Mucosa of descending colon (tissue), 3 donors: ENCODE measurements around the gene DNAJB7. TPM values are rescaled to one million over a fixed set of nuclear protein-coding genes. Genes with fewer than 3 reads are reported as not detected.

Experiments used
- ATAC-seq: fragments of 200-7000 bp; cut with Tn5 transposase; one replicate; pipeline ENCODE4 v1.9.1; 2020; ENCODE audit warnings: mild to moderate bottlenecking, moderate library complexity
- DNase-seq, 3 donors: peaks; one replicate each; pipeline ENCODE4 v3.0.0-alpha.2; 2020
- H3K36me3 ChIP-seq: fragments of 200-600 bp; one replicate; pipeline ENCODE4 v1.8.0; 2021; ENCODE audit warnings: low read depth, mild to moderate bottlenecking
- H3K4me1 ChIP-seq: fragments of 200-600 bp; one replicate; pipeline ENCODE4 v1.8.0; 2021; ENCODE audit warnings: low read depth, mild to moderate bottlenecking
- H3K4me3 ChIP-seq: fragments of 200-600 bp; one replicate; pipeline ENCODE4 v1.8.0; 2021; ENCODE audit warnings: mild to moderate bottlenecking
- H3K9me3 ChIP-seq: fragments of 200-600 bp; one replicate; pipeline ENCODE4 v1.8.0; 2021; ENCODE audit warnings: mild to moderate bottlenecking
- CTCF ChIP-seq: fragments of 200-600 bp; IDR thresholded peaks from one replicate; pipeline ENCODE4 v1.8.0; 2022; ENCODE audit warnings: antibody characterized with exemption, mild to moderate bottlenecking
- intact Hi-C, 2 donors: fragments of 100-400 bp; cut with DNase I in 1 of 2; cut with micrococcal nuclease in 1 of 2; formaldehyde crosslinking; loops; one replicate each; pipeline versions ENCODE4 v1.11.0 to v1.11.1; 2022; cut with DNase I, micrococcal nuclease
- microRNA-seq: library from miRNA; unstranded; fragments of <30 nt; microRNA quantifications from one replicate; pipeline ENCODE4, GENCODE V29; 2019
- total RNA-seq, 3 donors: library from RNA; stranded (reverse); fragmentation: NEBNext Ultra II Directional in 2 of 3; extraction: Animal tissue kit (Norgen Biotek cat#: 25700) in 2 of 3; gene quantifications; one replicate each; pipeline versions ENCODE4 v1.2.1 to v1.2.4, GENCODE V29; 2021 to 2023
- donor health status: DM: no; HTN: no; CAD: no; lungs with moderate emphysema.
- donor health status: DM: no; HTN: no; CAD: no.
- donor health status: DM: no; HTN: yes; CAD: no.

The DNAJB7 gene
- total RNA-seq, 3 donors from 2014 or later: 0.14 to 0.90 (median 0.25) TPM

GRCh38 chr22:40819599-40820140, 42.2 kb downstream of the DNAJB7 start:
- Histone ChIP-seq H3K36me3 (no peaks in the 10 kb centered on the region), H3K9me3 (no peaks in the 10 kb centered on the region), H3K4me3 (no peak overlapping the region), H3K4me1 (peaks cover 14% of the 10 kb centered on the region)
- ATAC-seq: peak; percentile 27
- intact Hi-C loops: no loop called here
- no peak for DNase-seq
- no peak for TF ChIP-seq CTCF

- TF ChIP-seq CTCF: peak; percentile 9
- Histone ChIP-seq H3K36me3 (no peaks in the 10 kb centered on the region), H3K4me1 (peaks cover 14% of the 10 kb centered on the region), H3K9me3 (no peaks in the 10 kb centered on the region), H3K4me3 (peak within 1 kb of the TSS; percentile 83)
- peak; percentile 91 to 95 (median 93) for DNase-seq
- intact Hi-C loops: no loop called here
- peak; percentile 98 for ATAC-seq
Observed at GRCh38 chr22:40818747-40819598, 42.9 kb downstream of the DNAJB7 start, which contains the start of gene SLC25A17. SLC25A17 (minus strand) TSS chr22:40819346; CDS start chr22:40819248, 98 bp downstream.

- Histone ChIP-seq H3K4me1 (peaks cover 14% of the 10 kb centered on the region), H3K4me3 (no peak overlapping the region), H3K36me3 (no peaks in the 10 kb centered on the region), H3K9me3 (no peaks in the 10 kb centered on the region)
- TF ChIP-seq CTCF: no peak
- intact Hi-C loops: no loop called here
- DNase-seq: peak in 1 of 3 donors; percentile 55
- ATAC-seq: no peak
Observed at GRCh38 chr22:40818192-40818746, 43.6 kb downstream of the DNAJB7 start.

DNA sequence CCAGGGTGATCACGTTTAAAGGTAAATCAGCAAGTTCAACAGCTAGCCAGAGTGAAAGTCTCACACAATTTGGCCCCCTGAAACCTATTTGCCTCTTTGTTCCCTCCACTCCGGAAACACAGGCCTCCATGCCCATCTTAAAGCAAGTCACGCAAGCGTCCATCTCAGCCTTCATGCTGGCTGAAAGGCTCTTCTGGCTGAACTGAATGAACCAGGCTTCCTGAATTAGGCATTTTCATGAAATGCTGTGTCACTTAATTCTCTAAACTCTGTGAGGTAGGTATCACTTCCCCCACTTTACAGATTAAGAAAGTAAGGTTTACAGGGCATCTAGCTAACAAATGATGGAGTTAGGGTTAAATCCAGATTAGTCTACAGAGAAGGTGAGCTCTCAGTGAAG, 44.2 kb downstream of the DNAJB7 start:
- intact Hi-C loops: no loop called here
- TF ChIP-seq CTCF: no peak
- no peak overlapping the region for H3K4me3 ChIP-seq

DNA sequence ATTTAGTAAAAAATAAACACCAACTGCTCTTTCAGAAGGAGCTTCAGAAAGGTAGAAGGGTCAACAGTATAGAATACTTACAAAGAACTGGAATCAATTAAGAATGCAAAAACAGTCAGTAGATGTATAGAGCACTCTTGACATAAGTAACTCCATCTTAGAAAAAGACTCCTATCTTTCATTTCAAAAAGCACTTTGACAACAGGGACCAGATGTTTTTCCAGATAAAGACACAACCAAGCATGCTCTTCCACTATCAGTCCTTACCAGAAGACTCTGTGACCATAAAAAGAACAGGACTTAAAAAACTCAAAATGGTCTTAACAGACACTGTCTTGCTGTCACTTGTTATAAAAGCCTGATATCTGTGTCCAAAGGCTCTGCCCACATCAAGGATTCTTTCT, 48.0 kb downstream of the DNAJB7 start:
- ATAC-seq (no peak), DNase-seq (no peak)
- TF ChIP-seq CTCF: no peak
- no peaks in the 10 kb centered on the region for H3K36me3 ChIP-seq
- no peak overlapping the region for H3K4me3 ChIP-seq
- no peaks in the 10 kb centered on the region for H3K9me3 ChIP-seq
- H3K4me1 ChIP-seq: peaks cover 8% of the 10 kb centered on the region
- intact Hi-C loops: no loop called here

More for the DNA sequence above, 44.2 kb downstream of the DNAJB7 start:
- Histone ChIP-seq H3K4me1 (peaks cover 14% of the 10 kb centered on the region), H3K9me3 (no peaks in the 10 kb centered on the region), H3K36me3 (no peaks in the 10 kb centered on the region)
- no peak for DNase-seq
- no peak for ATAC-seq

Small RNA genes within 50 kb of the gene (microRNA-seq; reads per million reads assigned to microRNA genes)
- gene MIR4766: not detected

Other genes with a start within 250 kb of the DNAJB7 start
- gene MRTFA, start 225.4 kb downstream of the DNAJB7 start, total RNA-seq: 10 to 100 TPM; 32.4 to 45.3 (median 35.0) TPM
- under 1 TPM in 1 of 3 donors, not detected in 2; 0.41 TPM for gene MCHR1, start 182.6 kb downstream of the DNAJB7 start, total RNA-seq
- gene SLC25A17, start 42.8 kb downstream of the DNAJB7 start, total RNA-seq: 10 to 100 TPM in 2 of 3 donors, 1 to 10 TPM in 1; 8.7 to 12.1 (median 11.9) TPM
- gene ST13, start 5.5 kb downstream of the DNAJB7 start, total RNA-seq: 100 to 1,000 TPM; 151 to 278 (median 151) TPM
- gene XPNPEP3, start 5.0 kb downstream of the DNAJB7 start, total RNA-seq: 10 to 100 TPM in 2 of 3 donors, 1 to 10 TPM in 1; 9.8 to 21.7 (median 14.6) TPM
- gene RBX1, start 89.3 kb upstream of the DNAJB7 start, total RNA-seq: 10 to 100 TPM; 29.3 to 40.7 (median 38.2) TPM
- gene EP300, start 230.5 kb upstream of the DNAJB7 start, total RNA-seq: 10 to 100 TPM; 61.7 to 92.1 (median 88.1) TPM